Measurements from ENCODE around the gene HECW1.
"Not testable (repeated sequence)": the region's sequence is repeated elsewhere in the genome, so short reads cannot be mapped to it uniquely, and the experiment has no call there.

HECW1 gene

DNA sequence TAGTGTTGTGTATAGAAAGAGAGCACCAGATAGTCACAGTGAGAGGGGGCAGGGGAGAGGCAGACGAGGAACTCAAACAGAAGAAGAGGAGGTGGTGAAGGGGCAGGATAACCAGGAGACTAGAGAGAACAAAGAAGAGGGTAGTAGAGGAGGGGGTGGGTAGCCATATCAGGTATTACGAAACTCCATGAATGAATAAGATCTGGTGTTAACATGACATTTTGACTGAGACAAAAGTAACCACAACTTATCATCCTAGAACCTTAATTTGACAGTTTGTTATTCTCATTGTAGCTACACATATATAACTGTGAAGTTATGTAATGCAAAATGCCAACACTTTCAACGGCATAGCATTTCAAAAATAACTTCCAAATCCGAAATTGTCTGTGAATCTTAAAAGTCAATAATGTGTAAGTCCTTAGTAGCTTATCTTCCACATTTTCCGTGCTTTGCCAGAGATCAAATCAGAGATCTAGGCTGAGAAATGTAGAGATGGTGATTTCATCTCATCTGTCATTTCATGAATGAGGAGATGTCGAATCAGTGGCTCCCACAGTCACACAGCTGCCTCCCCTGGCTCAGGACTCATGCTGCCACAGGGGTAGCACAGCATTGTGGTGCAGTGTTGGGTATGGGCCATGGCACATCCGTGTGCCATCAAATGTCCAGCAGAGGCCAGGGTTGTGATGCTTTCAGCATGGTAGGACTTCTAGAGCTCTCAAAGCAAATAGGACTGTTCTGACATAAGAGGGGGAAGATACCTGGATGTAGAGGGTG is 202.1 kb downstream of the HECW1 start:
- no peak for DNase-seq

- DNase-seq, result no peak
Observed at GRCh38 chr7:43317075-43317474, 204.6 kb downstream of the HECW1 start.

DNA sequence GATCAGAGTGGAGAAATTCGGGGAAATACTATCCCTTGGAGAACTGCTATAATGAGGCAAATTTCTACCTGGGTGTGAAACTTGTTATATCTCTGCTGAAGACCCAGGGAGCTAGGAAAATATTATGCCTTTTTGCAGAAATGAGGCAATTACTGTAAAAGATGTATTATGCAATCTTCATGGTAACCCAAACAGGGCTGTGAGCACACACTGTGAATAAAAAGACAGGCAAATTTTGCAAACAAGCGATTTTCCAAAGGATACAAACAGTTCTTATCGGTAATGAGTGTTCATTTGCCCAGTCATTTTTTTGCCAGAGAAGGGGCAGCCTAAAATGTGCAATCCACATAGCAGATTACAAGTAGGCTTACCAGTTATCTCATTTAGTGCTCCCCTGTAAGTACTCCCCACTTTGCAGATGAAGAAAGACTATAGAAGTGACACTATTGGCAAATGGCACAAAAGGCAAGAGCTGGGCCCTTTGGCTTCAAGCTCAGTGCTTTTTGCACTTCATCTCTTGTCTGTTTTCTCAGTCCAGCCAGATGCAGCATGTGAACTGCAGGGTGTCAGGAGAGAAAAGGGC is 205.8 kb downstream of the HECW1 start:
- DNase-seq, result no peak

DNA sequence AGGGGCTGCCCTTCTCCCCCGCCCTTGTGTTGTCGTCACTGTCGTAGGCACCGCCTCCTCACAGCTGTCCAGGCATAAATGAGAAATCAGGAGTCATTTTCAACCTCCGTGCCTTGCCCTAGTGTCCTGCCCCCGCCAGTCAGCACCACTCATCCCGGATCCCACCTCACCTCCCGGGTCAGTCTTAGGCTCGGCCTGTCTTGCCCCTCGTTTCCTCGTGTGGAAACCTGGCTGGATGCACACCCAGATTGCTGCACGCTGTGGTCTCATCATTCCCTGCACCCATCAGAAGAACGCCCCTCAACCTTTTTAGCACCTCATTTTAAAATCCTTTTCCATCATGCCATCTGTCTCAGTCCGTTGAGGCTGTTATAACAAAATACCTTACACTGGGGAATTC is 213.1 kb downstream of the HECW1 start:
- no peak for DNase-seq

DNA sequence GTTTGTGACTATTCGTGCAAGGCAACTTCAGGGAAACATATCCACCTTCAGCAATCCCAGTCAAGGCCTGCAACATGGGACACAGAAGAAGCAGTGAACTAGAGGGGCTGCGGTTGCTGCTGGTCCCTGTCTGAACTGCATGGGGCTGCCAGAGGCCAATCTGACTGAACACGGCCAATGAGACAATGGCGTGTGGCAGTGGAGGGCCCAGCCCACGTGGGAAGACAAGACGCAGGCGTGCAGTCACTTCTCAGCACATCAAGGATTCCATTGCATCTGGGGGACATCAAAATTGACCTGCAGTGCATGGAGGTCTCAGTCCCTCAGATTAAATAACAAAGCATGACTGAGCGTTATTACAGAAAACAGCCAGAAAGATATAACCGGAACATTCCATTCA is 215.9 kb downstream of the HECW1 start:
- no peak for DNase-seq

GRCh38 chr7:43328785-43329380 is 216.4 kb downstream of the HECW1 start:
- no peak for DNase-seq

- DNase-seq, result no peak
Observed at GRCh38 chr7:43332193-43332796, 219.8 kb downstream of the HECW1 start.

DNA sequence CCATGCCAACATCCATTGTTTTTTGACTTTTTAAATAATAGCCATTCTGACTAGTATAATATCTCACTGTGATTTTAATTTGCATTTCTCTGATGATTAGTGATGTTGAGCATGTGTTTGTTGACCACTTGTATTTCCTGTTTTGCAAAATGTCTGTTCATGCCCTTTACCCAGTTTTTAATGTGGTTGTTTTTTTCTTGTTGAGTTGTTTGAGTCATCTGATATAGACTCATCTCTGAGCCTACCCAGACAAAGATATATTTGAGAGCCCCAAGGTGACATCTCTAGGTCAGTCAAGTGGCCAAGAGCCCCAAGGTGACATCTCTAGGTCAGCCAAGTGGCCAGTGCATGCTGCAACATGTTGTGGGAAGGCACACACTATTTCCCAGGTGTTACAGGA is 224.7 kb downstream of the HECW1 start:
- DNase-seq, result no peak

DNA sequence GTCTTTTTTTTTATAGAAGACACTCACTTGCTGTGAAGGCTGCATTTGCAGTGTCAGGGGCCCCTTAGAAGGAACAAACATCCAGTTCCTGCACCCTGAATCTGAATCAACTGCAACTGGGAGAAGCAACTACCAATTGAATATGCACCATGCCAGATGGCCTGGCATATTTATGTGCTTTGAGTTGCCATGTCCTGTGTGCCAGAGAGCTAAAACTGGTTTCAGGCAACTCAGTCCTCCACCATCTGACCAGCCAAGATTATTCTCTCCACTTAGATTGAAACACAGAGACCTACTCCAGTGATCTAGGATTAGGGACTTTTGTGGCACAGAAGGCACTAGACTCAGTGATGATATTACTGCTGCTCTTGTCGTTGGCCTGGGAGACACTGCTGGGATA is 225.4 kb downstream of the HECW1 start:
- DNase-seq, result no peak

DNA sequence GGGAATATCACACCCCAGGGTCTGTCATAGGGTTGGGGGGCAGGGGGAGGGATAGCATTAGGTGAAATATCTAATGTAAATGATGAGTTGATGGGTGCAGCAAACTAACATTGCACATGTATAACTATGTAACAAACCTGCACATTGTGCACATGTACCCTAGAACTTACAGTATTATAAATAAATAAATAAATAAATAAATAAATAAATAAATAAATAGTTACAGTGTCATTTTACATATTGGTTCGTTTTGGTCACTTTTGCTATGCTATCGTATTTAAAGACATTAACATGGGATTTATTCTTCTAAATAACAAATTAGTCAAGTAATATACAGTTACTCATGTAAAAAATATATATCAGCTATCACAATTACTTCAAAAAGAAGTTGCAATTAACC is 228.7 kb downstream of the HECW1 start:
- no peak for DNase-seq

GRCh38 chr7:43343417-43343816 is 231.0 kb downstream of the HECW1 start:
- DNase-seq, result not testable (repeated sequence)

- not testable (repeated sequence) for DNase-seq
Observed at GRCh38 chr7:43345696-43346095, 233.2 kb downstream of the HECW1 start.

- no peak for DNase-seq
Observed at GRCh38 chr7:43351683-43352082, 239.2 kb downstream of the HECW1 start.

- DNase-seq, result no peak
Observed at GRCh38 chr7:43353902-43354301, 241.5 kb downstream of the HECW1 start.

- peak in 1 of 2 experiments; percentile 16 for DNase-seq
Observed at GRCh38 chr7:43362652-43363034, 250.2 kb downstream of the HECW1 start.

DNA sequence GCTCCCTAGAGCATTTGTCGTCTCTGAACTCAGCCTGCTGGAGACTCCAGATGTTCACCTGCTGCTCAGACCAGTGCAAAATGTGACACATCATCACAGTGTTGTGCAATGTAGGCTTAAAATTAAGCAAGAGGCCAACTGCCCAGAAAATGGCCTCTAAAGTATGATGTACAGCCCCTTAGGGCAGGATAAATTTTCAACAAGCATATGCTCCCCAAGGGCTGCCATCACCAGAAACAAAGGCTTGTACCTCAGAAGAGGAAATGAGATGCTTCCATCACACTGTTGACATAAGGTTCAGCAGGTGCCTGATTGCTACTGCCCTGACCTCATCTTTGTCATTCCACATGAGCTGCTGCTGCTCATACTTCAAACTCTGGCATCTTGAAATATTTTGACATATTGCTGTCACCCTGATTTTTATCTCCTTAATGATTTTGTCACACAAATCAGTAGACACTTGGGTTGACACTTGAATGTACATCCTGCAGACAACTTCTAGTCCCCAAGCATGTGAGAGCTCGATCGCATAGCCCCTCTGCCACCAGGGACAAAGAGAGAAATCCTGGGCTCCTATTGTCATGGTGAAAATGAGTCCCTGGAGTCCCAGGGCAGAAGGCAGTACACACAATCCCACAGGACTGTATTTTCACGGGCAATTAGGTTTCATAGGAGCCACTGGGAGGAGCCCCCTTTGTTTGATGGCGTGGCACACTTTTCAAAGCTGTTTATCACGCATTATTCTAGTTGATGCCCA is 250.8 kb downstream of the HECW1 start:
- DNase-seq, result peak in 1 of 2 experiments; percentile 16

- DNase-seq, result no peak
Observed at GRCh38 chr7:43364391-43364790, 251.9 kb downstream of the HECW1 start.

- DNase-seq, result no peak
Observed at GRCh38 chr7:43372676-43373355, 260.4 kb downstream of the HECW1 start.

- DNase-seq, result no peak
Observed at GRCh38 chr7:43377196-43377960, 264.9 kb downstream of the HECW1 start.

- no peak for DNase-seq
Observed at GRCh38 chr7:43379210-43379609, 266.8 kb downstream of the HECW1 start.

DNA sequence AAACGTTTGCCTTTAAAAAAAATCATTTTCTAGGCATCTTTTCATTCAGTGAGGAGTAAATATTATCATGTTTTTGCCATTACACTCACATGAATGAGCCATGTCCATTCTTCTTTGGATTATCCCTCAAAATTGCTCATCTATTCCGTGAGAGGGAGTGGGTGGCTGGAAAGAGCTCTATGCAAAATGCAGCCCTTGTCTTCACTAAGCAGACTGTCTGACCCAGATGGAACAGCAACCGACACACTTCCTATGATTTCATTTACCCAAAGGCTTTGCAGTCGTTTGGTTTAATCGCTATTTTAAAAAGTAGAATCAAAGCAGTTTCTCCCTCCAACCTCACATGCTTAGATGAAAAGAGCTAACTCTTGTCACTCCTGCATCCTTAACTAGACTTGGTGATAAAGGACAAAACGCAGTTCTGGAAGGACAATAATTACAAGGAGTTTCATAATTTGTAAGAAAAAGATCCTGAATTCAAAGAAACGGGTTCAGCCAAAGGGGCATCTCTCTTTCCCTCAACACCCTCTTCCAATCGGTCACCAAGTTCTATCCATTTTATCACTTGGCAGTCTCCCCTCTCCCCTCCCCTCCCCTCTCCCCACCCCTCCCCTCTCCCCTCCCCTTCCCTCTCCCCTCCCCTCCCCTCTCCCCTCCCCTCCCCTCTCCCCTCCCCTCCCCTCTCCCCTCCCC is 272.3 kb downstream of the HECW1 start:
- no peak for DNase-seq
